Measurements from ENCODE around the gene RNPS1. TPM values are rescaled to one million over a fixed set of nuclear protein-coding genes. Genes with fewer than 3 reads are reported as not detected.

RNPS1 gene
- total and polyA plus RNA-seq, 2 of the 4 experiments (the other 2 are of a cell fraction): 57.5 to 192 TPM

- Histone ChIP-seq H4K5ac (ENCODE audit: low read depth, low read length) (no peak overlapping the region), H3K9me3 (ENCODE audit: control insufficient read depth, insufficient read depth, low read length) (no peaks in the 10 kb centered on the region), H3K4me3 (ENCODE audit: insufficient read depth, low read depth, low read length) (no peak overlapping the region), H3K4me2 (ENCODE audit: low read depth, low read length) (no peak overlapping the region), H3K36me3 (ENCODE audit: control insufficient read depth, insufficient read depth, low read length) (peaks cover 40% of the 10 kb centered on the region), H2BK5ac (ENCODE audit: low read depth, low read length, poor library complexity, severe bottlenecking) (no peak overlapping the region), H2BK20ac (ENCODE audit: low read depth, low read length) (no peak overlapping the region), H4K20me1 (ENCODE audit: insufficient read depth, low read length) (peaks cover 29% of the 10 kb centered on the region), H3K18ac (ENCODE audit: low read depth, low read length) (no peak overlapping the region), H3K4ac (ENCODE audit: low read depth, low read length) (no peak overlapping the region), H2BK15ac (ENCODE audit: low read depth, low read length) (no peak overlapping the region), H3K56ac (ENCODE audit: extremely low read depth, insufficient read depth, low read length) (no peak overlapping the region), H4K8ac (ENCODE audit: low read depth in 2 of 2, low read length in 2 of 2) (no peak overlapping the region), H2AK9ac (replicated peaks; ENCODE audit: low read depth, low read length, poor library complexity) (no peak overlapping the region), H3K4me1 (ENCODE audit: control insufficient read depth, insufficient read depth, low read length) (peaks cover 9% of the 10 kb centered on the region), H3K9me1 (ENCODE audit: insufficient read depth, low read length) (0 out of 2 replicates have a peak, but pooled peaks cover 2% of the 10 kb centered on the region), H2AK5ac (ENCODE audit: low read depth, low read length) (no peak overlapping the region), H3K27me3 (ENCODE audit: control insufficient read depth, insufficient read depth, low read length) (no peaks in the 10 kb centered on the region), H3K27ac (ENCODE audit: insufficient read depth, low read length) (no peak overlapping the region), H2AFZ (replicated peaks; ENCODE audit: low read length, poor library complexity) (no peak overlapping the region), H4K91ac (ENCODE audit: insufficient read depth, low read depth, low read length) (no peak overlapping the region), H3K79me1 (ENCODE audit: low read depth in 1 of 2, low read length in 2 of 2) (peaks cover 21 to 50% of the 10 kb centered on the region in 2 experiments), H3K14ac (replicated peaks; ENCODE audit: low read depth, low read length) (no peak overlapping the region), H2BK120ac (ENCODE audit: low read depth, low read length) (no peak overlapping the region), H3K9ac (ENCODE audit: low read depth, low read length) (no peak overlapping the region), H3K23ac (ENCODE audit: low read depth, low read length) (no peak overlapping the region)
- BruUV-seq (replicated peaks): no TSS peak
- no peak for ATAC-seq (ENCODE audit: low read depth)
- no peak for DNase-seq
- POLR2A ChIA-PET (ENCODE audit: unreplicated experiment): no interaction called here
- intact Hi-C loops (cut with micrococcal nuclease) (no loop called here), in situ Hi-C loops (cut with MboI; ENCODE audit: low sequenced_read_pairs) (loop anchor here (10.0 kb wide), 1 partner anchor 252 kb away; no protein-coding TSS in a partner anchor), dilution Hi-C loops (cut with HindIII; ENCODE audit: low sequenced_read_pairs, unreplicated experiment) (no loop called here)
- TF ChIP-seq FOS (IDR thresholded peaks at IDR 0.05; ENCODE audit: low read depth, low read length) (no peak), CEBPB (IDR thresholded peaks at IDR 0.05; ENCODE audit: low read depth, low read length) (no peak), NFE2L2 (IDR thresholded peaks at IDR 0.05; ENCODE audit: low read depth, low read length) (no peak), USF2 (IDR thresholded peaks at IDR 0.05; ENCODE audit: low read depth, low read length) (no peak), MXI1 (IDR thresholded peaks at IDR 0.05; ENCODE audit: borderline replicate concordance, low read depth, low read length) (no peak), RCOR1 (IDR thresholded peaks at IDR 0.05; ENCODE audit: insufficient replicate concordance, low read length) (no peak), MAFK (IDR thresholded peaks at IDR 0.05; ENCODE audit: low read depth, low read length) (no peak), RAD21 (IDR thresholded peaks at IDR 0.05; ENCODE audit: low read length) (no peak), CHD1 (IDR thresholded peaks at IDR 0.05; ENCODE audit: low read depth, low read length) (no peak), CTCF (conservative IDR thresholded peaks at IDR 0.05; ENCODE audit: low read depth, low read length) (no peak), MAZ (IDR thresholded peaks at IDR 0.05; ENCODE audit: borderline replicate concordance, low read depth, low read length) (no peak)
- no CpG with 5 or more reads among the region's 7 CpGs for WGBS, 2 experiments (ENCODE audit: extremely low coverage in 2 of 2, insufficient read length in 1 of 2)
- CTCF ChIA-PET: no interaction called here
Measured at GRCh38 chr16:2252806-2253148, 15.1 kb downstream of the RNPS1 start.

Measured in IMR-90 (cell line).